SU-DHL-6 (cell line): Measurements from ENCODE around the gene MEN1.

Source experiments
- CTCF ChIP-seq: fragments of 200-600 bp; sonication (generic); IDR thresholded peaks from one replicate; pipeline ENCODE4 v1.5.1; 2017; ENCODE audit warnings: antibody characterized with exemption, mild to moderate bottlenecking, low read length, moderate library complexity; ENCODE audit not compliant: insufficient read depth, poor library complexity, severe bottlenecking
- EZH2phosphoT487 ChIP-seq: fragments of 200-600 bp; sonication (generic), shearing (Covaris generic); conservative IDR thresholded peaks from 2 replicates; pipeline ENCODE4 v1.6.1; 2018; ENCODE audit warnings: mild to moderate bottlenecking, antibody characterized with exemption, low read length, moderate library complexity, mixed read lengths

- TF ChIP-seq CTCF (no peak), EZH2phosphoT487 (no peak)
These were observed 24.6 kb upstream of the MEN1 start for GRCh38 chr11:64834723-64835615.
